GM12891 (cell line): Measurements from ENCODE around the gene TPST1.
"Not testable (repeated sequence)": the region's sequence is repeated elsewhere in the genome, so short reads cannot be mapped to it uniquely, and the experiment has no call there.

ENCODE experiments used
- DNase-seq: peaks from one replicate; pipeline ENCODE4 v3.0.0; 2011; ENCODE audit warnings: low spot score; ENCODE audit not compliant: insufficient read length
- FAIRE-seq: peaks from 2 replicates; lab custom pipeline; 2011; peaks lifted over from hg19 to GRCh38; lab: Jason Lieb, UNC
- PAX5 ChIP-seq: IDR thresholded peaks from 2 replicates; pipeline ENCODE4 v1.6.1; 2011; ENCODE audit warnings: low read length, moderate library complexity, mild to moderate bottlenecking; ENCODE audit not compliant: insufficient read depth, severe bottlenecking
- POLR2A ChIP-seq: IDR thresholded peaks from 2 replicates; pipeline ENCODE4 v1.6.1; 2011; ENCODE audit warnings: low read depth, low read length, control low read depth
- POLR2AphosphoS5 ChIP-seq: IDR thresholded peaks from 2 replicates; pipeline ENCODE4 v1.6.1; 2011; ENCODE audit warnings: low read depth, low read length, control low read depth
- POU2F2 ChIP-seq: IDR thresholded peaks from 2 replicates; pipeline ENCODE4 v1.6.1; 2011; ENCODE audit warnings: low read depth, mild to moderate bottlenecking, control low read depth, low read length, moderate library complexity
- SPI1 ChIP-seq: IDR thresholded peaks from 2 replicates; pipeline ENCODE4 v1.6.1; 2011; ENCODE audit warnings: low read depth, low read length, control low read depth
- TAF1 ChIP-seq: IDR thresholded peaks from 2 replicates; pipeline ENCODE4 v1.6.1; 2011; ENCODE audit warnings: low read depth, low read length, control low read depth

The TPST1 gene

DNA sequence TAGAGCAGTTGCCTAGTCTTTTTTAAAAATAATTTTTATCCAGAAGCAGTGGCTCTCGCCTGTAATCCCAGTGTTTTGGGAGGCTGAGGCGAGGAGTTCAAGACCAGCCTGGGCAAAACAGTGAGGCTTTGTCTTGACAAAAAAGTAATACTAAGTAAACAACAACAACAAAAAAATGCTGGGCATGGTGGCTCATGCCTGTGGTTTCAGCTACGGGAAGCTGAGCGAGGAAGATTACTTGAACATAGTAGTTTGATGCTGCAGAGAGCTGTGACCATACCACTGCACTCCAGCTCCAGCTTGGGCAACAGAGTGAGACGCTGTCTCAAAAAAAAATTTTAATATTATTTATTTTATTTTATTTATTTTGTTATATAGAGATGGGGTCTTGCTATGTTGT is 31.3 kb upstream of the TPST1 start:
- TF ChIP-seq POLR2AphosphoS5 (no peak), POU2F2 (no peak), SPI1 (no peak), POLR2A (no peak), TAF1 (no peak), PAX5 (no peak)
- FAIRE-seq = no peak
- no peak for DNase-seq

DNA sequence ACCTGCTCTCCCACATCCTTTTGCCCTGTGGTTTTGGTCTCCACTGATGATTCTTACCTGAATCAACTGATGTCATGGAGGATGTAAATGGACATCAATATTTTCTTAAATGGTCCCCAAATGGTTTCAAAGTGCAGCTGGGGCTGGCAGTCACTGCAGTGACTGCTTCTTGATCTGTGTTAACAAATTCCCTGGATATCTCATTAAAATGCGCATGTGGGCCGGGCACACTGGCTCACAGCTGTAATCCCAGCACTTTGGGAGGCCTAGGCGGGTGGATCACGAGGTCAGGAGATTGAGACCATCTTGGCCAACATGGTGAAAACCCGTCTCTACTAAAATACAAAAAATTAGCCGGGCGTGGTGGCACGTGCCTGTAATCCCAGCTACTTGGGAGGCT is 30.1 kb upstream of the TPST1 start:
- not testable (repeated sequence) for FAIRE-seq, DNase-seq

- no peak for TF ChIP-seq POU2F2
- DNase-seq = no peak
- FAIRE-seq = no peak
These were observed 28.2 kb upstream of the TPST1 start for GRCh38 chr7:66176914-66177313.

- TF ChIP-seq POLR2AphosphoS5 (no peak), TAF1 (no peak), POLR2A (no peak), POU2F2 (no peak), SPI1 (no peak), PAX5 (no peak)
- FAIRE-seq (no peak), DNase-seq (no peak)
These were observed 26.9 kb upstream of the TPST1 start for GRCh38 chr7:66178258-66178657.

GRCh38 chr7:66181329-66181728 is 23.8 kb upstream of the TPST1 start:
- DNase-seq = no peak
- no peak for FAIRE-seq
- TF ChIP-seq TAF1 (no peak), SPI1 (no peak), POLR2AphosphoS5 (no peak), PAX5 (no peak), POU2F2 (no peak), POLR2A (no peak)

- TF ChIP-seq SPI1 (no peak), POLR2AphosphoS5 (no peak), PAX5 (no peak), POLR2A (no peak), TAF1 (no peak), POU2F2 (no peak)
- FAIRE-seq (no peak), DNase-seq (no peak)
These were observed 23.3 kb upstream of the TPST1 start for GRCh38 chr7:66181845-66182244.

DNA sequence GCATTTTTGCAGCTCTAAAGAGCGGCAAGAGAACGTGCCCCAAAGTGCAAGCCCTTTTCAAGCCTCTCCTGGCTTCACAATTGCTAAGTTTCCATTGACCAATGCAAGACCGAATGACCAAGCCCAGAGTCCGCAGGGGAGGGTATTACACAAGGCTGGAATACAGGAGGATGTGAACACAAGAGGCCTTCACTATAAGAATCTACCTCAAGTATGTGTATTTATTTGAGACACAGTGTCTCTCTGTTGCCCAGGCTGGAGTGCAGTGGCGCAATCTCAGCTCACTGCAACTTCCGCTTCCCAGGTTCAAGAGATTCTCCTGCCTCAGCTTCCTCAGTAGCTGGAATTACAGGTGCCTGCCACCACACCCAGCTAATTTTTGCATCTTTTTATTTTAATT is 22.2 kb upstream of the TPST1 start:
- no peak for FAIRE-seq

GRCh38 chr7:66183700-66184099 is 21.4 kb upstream of the TPST1 start:
- TF ChIP-seq POLR2A (no peak), POU2F2 (no peak), SPI1 (no peak), PAX5 (no peak), TAF1 (no peak), POLR2AphosphoS5 (no peak)
- DNase-seq = no peak
- no peak for FAIRE-seq

More for the DNA sequence above, 22.2 kb upstream of the TPST1 start:
- no peak for DNase-seq
- TF ChIP-seq TAF1 (no peak), POLR2A (no peak), SPI1 (no peak), POLR2AphosphoS5 (no peak), POU2F2 (no peak), PAX5 (no peak)

- FAIRE-seq (no peak), DNase-seq (no peak)
- TF ChIP-seq POLR2AphosphoS5 (no peak), TAF1 (no peak), SPI1 (no peak), PAX5 (no peak), POU2F2 (no peak), POLR2A (no peak)
These were observed 19.4 kb upstream of the TPST1 start for GRCh38 chr7:66185680-66186187.

DNA sequence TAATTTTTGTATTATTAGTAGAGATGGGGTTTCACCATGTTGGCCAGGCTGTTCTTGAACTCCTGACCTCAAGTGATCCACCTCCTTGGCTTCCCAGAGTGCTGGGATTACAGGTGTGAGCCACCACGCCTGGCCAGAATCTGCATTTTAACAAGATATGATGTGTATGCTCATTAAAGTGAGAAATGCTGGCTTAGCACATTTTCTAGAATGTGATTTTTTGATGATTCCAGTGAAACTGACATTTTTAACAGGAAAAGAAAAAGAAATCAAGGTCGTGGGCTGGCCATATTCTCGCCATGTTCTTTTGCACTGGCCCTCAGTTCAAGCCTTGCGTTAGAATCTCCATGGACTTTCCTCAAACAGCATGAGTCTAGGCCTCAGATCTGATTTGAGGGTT is 18.1 kb upstream of the TPST1 start:
- no peak for DNase-seq
- no peak for FAIRE-seq
- no peak for TF ChIP-seq TAF1
- no peak for TF ChIP-seq POU2F2
- no peak for TF ChIP-seq PAX5
